ENCODE data around the gene EPS15.
"Not testable (repeated sequence)": the region's sequence is repeated elsewhere in the genome, so short reads cannot be mapped to it uniquely, and the experiment has no call there.

Gene EPS15

DNA sequence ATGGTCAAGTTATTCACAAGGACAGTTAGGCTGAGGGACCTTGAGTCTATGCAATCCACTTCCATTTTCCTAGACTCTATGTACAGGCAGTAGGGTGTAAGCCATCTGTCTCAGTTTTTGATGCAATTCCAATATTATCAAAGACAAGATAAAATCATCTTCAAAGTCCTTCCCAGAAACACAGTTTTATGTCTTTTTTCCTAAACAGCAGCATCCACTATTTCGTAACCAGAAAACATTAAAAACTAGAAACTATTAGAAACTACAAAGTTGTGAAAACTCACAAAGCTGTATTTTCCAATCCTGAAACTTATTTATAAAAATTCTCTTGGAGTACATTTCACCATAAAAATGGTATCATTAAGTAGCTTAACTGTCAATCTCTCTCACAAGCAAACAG is 93.8 kb downstream of the EPS15 start:
- DNase-seq (ENCODE audit: low read depth in 2 of 2): no peak

DNA sequence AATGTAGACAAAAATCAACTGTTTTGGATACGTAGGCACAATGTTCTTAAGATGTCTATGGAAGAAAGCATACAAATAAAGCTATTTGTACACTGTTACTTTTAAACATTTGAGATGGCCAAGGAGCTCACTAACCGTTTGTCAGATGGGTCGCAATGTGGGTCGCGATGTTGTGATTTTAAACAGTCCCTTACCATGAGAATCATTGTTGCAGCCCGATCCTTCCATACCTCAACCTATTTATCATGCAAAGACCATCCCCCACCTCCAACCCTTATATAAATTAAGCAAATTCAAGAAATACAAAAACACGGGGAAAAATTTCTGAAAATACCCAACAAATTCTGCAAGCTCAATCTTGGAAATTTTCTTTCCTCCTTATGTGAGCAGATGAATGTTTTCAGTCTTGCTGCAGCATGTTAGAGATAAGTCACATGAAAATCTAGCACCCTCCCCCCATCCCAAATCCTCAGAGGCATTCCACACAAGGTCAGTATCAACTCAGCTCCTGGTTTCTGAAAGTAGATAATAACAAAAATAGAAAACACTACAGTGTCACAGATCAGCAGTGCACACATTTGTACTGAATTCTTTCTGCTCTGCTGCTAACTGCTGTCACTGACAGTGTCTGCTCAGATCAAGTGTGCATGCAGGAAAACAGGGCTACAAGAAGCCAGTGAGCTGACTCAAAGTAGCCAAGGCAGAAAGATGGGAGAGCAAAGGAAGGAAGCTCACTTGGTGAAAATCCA is 95.8 kb downstream of the EPS15 start:
- DNase-seq (ENCODE audit: low read depth in 2 of 2): no peak

DNA sequence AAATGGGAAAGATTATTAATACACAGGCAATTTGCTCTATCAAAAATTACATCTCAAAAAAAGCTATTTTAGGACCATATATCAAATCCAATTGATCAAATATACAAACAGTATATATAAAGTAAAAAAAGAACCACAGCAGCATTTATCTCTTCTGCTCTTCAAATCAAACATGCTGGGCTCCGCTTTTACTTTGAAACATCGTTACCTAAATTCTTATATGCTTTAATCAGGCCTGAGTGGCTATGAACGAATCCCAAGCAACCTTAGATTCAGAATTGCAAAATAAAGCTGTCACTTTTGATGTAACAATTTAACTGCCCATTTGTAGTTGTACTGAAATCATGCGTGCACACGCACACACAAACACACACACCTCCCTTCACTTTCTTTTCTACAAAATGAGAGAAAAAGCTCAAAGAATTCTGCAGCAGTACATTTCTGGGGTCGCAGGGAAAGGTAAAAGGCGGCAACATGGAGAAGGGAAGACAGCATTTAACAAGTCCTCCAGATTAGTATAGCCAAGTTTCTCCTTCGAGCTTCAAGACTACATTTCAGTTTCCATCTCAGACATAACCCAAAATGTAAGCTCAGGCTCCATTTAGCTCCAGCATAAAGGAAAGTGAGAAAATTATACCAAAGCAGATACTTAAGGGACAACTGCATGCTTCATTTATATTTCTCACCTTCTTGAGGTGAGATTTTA is 96.5 kb downstream of the EPS15 start:
- no peak for DNase-seq (ENCODE audit: low read depth in 2 of 2)

DNA sequence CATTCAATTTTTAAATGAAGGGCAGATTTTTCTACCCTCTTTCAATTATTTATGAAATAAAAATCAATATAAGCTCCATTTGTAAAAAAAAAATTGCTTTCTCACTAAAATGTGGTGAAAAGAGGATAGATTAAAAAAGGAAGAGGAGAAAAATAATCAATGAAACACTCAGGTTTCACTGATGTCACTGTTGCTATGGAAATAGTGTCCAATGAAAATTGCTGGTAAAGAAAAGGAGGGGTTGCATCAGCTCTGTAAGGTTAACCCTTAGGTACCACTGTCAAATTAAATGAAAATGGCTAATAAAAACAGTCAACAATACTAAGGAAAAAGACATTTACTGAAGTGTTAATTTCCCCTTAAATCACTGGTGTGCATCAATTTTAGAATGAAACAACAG is 97.1 kb downstream of the EPS15 start:
- DNase-seq (ENCODE audit: low read depth in 2 of 2): no peak

DNA sequence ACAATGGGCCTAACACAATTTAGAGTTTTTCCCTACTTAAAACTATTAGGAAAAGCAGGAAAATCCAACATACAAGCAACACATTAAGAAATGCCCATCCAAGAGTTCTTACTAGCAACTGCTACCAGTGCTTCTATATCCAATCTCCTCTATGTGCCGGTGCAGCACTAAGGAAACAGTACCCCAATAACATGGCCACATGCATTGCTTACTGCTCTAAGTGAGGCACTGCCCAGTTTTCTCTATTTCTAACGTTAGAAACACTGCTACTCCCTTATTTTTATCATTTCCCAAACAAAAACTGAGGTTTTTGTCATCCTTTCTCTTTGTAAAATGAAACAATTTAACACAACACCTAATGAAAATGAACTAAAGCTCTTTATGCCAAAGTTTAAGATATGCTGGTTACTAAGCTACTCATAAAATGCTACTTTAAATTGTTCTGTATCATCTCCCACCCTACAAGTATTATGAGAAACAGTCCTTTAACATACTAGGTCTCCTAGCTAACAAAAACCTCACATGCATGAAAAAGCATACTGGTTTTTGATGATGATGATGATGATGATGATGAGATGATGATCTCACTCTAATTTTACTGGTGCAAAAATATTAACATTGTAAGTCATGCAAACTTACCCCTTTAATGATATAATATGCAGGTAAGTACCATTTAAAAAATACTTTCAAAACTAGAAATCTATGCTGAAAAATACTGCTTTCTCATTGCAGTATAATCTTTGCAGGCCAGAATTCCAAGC is 98.0 kb downstream of the EPS15 start:
- DNase-seq (ENCODE audit: low read depth in 2 of 2): no peak

DNA sequence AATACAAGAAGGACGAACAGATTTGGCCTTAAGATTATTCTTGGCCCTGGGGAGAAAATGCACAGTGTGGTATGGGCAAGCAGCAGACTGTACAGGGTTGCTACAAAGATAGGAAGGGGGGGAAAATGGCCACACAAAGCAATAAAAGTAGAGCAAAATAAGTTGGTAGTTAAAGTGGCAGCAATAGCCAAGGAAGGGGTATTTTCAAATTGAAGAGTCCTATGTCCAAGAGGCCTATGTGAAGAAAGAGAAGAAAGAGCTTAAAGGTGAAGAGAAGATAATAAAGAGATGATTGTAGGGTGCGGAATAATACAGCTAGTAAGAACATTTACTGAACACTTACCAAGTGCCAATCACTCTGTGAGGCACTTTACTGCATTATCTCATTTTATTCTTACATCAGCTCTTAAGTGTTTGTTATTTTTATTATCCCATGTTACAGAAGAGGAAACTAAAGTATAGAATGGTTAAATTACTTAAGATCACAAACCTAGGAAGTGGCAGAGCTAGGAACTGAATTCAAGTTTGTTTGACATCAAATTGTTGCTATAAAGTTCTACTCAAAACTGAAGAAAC is 100.6 kb downstream of the EPS15 start:
- DNase-seq (ENCODE audit: low read depth in 2 of 2): no peak

DNA sequence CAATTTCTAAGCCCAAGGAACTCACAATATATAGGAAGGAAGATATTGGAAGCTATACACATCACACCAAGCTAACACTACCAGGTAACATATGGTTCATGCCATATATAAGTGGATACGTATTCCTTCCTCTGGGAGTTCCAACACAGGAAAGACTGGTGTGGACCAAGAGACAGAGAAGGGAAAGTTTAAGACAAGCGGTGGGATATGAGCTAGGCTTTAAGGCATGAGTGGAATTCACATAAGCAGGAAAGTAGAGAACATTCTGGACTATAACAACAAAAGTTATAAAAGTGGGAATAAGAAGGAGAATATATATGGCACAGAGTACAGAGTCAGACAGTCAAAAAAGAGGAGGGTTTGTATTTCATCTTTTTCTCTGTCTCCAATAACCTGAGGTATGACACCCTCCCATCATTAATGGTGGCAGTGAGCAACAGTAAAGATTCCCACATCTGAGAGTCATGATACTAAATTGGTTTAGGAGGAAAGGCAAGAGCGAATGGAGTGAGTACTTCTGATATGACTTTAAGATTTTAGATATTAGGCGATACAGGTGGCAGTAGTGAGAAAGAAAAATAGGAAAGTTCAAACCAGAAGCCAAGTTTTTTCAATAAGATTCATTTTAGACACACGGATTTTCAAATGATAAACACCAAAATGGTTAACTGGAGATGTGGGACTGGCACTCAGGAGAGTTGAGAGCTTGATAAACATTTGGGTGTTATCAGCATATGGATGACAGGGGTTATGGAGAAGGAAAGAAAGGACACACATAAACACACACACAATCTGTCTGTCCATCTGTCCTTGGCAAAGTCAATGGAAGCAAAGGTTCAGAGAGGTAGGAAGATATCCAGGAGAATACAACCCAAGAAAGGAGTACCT is 101.3 kb downstream of the EPS15 start:
- DNase-seq (ENCODE audit: low read depth in 2 of 2): no peak

DNA sequence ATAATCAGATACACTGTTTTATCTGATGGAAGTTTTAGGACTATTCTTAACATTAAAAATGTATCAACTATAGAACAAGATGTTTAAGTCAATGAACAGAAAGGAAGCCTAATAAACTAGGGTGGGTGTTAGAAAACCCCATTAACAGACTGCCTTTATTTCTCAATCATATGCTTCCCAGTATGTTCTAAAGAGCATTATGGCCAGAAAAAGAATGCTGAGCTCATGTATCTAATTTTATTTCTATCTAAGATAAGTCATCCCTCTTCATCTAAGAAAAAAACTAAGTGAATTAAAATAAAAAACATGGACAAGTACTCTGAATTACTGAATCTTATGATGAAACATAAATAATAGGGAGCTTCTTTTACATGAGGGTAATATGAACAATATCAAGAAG is 102.2 kb downstream of the EPS15 start:
- DNase-seq (ENCODE audit: low read depth in 2 of 2): no peak

DNA sequence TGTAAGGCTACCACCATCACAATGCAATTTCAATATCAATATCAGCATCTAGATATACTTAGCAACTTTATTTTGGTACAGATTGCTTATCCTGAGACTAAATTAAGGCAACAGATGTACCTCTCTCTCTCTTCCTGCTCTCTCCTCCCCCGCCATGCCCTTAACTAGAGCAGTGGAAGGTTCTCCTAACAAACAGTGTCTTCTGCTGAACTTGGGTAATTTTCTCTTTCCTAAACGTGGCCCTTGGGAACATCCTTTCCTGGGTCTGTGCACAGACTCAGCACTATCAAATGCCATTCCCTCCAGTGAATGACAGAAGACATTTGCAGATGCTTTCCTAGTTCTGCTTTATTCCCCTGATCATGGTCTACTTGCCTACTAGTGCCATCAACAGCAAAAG is 103.1 kb downstream of the EPS15 start:
- DNase-seq (ENCODE audit: low read depth in 2 of 2): no peak

DNA sequence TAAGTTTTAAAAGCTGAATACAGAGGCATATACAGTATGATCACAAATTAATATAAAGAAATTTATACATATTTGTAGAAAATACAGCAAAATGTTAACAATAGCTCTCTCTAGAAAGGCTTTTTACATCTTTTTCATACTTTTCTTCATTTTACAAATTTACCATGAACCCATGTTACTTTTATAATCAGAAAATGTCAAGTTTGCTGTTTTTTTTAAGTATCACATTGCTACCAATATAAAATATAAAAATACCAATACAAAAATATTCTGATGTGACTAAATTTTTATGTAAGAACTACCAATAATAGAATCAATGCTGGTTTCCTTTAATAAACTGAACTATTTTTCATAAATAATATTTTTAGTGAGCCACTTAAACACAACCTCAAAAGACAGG is 104.3 kb downstream of the EPS15 start:
- no peak for DNase-seq (ENCODE audit: low read depth in 2 of 2)

DNA sequence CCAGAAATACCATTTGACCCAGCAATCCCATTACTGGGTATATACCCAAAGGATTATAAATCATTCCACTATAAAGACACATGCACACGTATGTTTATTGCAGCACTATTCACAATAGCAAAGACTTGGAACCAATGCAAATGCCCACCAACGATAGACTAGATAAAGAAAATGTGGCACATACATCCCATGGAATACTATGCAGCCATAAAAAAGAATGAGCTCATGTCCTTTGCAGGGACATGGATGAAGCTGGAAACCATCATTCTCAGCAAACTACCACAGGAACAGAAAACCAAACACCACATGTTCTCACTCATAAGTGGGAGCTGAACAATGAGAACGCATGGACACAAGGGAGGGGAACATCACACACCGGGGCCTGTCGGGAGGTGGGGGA is 107.2 kb downstream of the EPS15 start:
- not testable (repeated sequence) for DNase-seq (ENCODE audit: low read depth in 2 of 2)

DNA sequence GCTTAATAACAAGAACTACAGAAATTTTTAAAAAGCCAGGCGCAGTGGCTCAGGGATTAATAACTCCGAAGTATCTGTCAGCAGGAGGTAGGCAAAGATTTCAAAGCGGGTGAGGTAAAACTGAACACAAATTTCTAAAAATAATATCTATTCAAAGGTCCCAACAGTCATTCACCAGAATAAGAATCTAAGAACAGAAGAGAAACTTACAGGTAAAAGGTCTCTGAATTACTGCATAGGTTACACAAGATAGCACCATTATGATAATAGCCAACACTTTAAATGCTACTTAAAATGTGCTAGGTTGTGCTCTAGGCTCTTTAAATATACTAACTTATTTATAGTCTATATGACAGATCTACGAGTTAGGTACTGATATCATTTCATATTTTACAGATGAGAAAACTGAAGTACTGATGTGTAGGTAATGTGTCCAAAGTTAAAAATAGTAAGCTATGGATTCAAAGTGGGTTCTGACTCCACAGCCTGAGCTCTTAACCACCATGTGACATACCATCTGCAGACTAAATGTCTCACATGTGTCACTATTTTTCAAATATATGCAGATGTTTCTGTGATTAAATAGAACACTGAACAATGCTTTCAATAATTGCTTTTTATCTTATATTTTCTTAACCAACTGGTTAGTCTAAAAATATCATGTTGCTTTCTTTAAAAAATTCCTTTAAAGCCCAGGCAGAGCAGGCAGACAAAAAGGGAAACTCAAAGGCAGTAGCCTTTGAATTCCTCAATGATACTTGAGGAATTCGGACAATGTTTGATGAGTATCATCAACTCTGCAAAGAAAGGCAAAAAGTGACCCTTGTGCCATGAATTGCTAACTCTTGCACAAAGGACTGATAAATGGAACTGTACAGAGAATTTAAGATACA is 108.3 kb downstream of the EPS15 start:
- no peak for DNase-seq (ENCODE audit: low read depth in 2 of 2)

DNA sequence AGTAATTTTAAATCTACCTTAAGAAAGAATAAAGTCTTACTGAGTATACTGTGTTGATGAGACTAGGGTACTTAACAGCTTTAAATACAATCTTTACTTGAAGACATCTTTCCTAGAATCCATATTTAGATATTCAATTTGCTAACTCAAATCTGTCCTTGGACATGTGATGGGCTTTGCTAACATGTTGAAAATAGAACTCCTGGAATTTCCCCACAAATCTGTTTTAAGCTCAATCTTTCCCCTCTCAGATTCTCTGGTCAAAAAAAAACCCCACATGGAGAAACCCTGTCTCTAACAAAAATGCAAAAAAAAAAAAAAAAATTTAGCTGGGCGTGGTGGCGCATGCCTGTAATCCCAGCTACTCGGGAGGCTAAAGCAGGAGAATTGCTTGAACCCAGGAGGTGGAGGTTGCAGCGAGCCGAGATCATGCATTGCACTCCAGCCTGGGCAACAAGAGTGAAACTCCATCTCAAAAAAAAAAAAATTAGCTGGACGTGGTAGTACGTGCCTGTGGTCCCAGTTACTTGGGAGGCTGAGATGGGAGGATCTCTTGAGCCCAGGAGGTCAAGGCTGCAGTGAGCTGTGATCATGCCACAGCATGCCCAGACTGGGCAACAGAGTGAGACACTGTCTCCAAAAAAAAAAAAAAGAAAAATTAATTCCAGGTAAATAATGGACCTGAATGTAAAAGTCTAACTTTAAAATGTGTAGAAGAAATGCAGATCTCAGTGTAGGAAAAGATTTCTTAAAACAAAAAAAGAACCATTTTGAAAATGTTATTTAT is 109.1 kb downstream of the EPS15 start:
- not testable (repeated sequence) for DNase-seq (ENCODE audit: low read depth in 2 of 2)

DNA sequence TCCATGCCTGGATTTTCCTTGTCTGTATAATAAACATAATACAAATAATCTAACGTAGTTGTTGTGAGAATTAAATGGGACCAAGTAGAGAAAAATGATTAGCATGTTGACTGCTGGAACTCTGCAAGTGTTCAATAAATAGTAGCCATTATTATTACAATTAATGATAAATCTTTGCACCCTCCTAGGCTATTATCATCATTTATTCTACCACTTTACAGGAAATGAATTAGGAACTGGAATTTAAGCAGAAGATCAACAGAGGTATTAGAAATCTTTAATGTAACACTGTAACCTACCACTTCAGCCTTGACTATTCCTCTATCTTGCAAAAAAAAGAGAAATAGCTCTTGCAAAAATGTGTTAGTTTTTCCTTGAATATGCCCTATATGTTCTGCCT is 126.8 kb downstream of the EPS15 start:
- DNase-seq (ENCODE audit: low read depth in 2 of 2): no peak

DNA sequence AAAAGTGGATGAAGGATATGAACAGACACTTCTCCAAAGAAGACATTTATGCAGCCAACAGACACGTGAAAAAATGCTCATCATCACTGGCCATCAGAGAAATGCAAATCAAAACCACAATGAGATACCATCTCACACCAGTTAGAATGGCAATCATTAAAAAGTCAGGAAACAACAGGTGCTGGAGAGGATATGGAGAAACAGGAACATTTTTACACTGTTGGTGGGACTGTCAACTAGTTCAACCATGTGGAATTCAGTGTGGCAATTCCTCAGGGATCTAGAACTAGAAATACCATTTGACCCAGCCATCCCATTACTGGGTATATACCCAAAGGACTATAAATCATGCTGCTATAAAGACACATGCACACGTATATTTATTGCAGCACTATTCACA is 128.4 kb downstream of the EPS15 start:
- not testable (repeated sequence) for DNase-seq (ENCODE audit: low read depth in 2 of 2)

DNA sequence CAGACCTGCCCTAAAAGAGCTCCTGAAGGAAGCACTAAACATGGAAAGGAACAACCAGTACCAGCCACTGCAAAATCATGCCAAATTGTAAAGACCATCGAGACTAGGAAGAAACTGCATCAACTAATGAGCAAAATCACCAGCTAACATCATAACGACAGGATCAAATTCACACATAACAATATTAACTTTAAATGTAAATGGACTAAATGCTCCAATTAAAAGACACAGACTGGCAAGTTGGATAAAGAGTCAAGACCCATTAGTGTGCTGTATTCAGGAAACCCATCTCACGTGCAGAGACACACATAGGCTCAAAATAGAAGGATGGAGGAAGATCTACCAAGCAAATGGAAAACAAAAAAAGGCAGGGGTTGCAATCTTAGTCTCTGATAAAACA is 131.8 kb downstream of the EPS15 start:
- not testable (repeated sequence) for DNase-seq (ENCODE audit: low read depth in 2 of 2)

DNA sequence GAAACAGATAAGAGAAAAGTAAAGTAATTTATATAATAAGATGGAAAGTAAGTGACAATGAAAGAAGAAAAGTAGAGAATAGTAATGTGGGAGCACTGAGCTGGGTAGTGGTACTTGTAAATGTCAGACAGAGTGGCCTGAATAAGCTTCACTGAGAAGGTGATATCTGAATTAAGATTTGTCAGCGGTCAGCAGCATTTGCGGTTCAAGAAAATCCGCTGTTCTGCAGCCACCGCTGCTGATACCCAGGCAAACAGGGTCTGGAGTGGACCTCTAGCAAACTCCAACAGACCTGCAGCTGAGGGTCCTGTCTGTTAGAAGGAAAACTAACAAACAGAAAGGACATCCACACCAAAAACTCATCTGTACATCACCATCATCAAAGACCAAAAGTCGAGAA is 132.8 kb downstream of the EPS15 start:
- DNase-seq (ENCODE audit: low read depth in 2 of 2): not testable (repeated sequence)

DNA sequence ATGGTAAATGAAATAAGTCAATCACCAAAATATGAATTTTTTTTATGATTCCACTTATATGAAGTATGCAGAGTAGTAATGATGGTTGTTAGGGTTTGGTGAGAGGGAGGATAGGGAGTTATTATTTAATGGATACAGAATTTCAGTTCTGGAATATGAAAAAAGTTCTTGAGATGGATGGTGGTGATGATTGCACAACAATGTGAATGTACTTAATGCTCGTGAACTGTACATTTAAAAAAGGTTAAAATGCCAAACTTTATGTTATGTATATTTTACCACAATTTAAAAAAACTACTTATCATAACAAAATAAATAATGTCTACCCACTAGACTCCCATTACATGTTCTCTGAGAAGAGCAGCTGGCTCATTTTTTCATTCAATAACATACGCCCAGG is 133.3 kb downstream of the EPS15 start:
- no peak for DNase-seq (ENCODE audit: low read depth in 2 of 2)

DNA sequence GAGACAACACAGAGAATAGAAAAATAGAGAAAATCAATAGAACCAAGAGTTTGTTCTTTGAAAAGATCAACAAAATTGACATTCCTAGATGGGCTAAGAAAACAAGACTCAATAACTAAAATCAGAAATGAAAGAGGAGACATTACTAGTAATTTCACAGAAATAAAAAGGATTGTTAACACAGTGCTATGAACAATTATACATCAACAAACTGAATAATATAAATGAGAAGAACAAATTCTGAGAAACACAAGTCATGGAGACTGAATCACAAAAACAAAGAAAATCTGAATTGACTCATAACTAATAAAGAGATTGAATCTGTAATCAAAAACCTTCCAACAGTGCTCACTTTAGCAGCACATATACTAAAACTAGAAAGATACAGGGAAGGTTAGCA is 137.1 kb downstream of the EPS15 start:
- DNase-seq (ENCODE audit: low read depth in 2 of 2): no peak

DNA sequence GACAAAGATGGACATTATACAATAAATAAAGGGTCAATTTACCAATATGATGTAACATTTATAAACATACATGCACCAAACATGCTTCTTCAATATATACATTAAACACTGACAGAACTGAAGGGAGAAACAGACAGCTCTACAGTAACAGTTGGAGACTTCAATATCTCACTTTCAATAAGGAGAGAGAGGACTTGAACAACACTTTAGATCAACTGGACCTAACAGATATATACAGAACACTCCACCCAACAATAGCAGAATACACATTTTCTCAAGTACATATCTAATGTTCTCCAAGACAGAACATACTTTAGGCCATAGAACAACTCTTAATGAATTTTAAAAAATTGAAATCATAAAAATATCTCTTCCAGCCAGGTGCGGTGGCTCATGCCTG is 138.1 kb downstream of the EPS15 start:
- no peak for DNase-seq (ENCODE audit: low read depth in 2 of 2)
